ENCODE data around the gene XXYLT1. TPM values are rescaled to one million over a fixed set of nuclear protein-coding genes. Genes with fewer than 3 reads are reported as not detected.

XXYLT1 gene
- total RNA-seq, 1 donor from 2014 or later, result 14.5 TPM

- no peaks in the 10 kb centered on the region for H3K27me3 ChIP-seq
- peaks cover 53% of the 10 kb centered on the region for H3K4me1 ChIP-seq
- no peak overlapping the region for H3K4me3 ChIP-seq
- no peaks in the 10 kb centered on the region for H3K36me3 ChIP-seq
- H3K9me3 ChIP-seq, result no peaks in the 10 kb centered on the region
- H3K27ac ChIP-seq, result peak overlapping the region; percentile 86
- TF ChIP-seq POLR2A (IDR thresholded peaks at IDR 0.05), result no peak
- TF ChIP-seq CTCF (IDR thresholded peaks at IDR 0.05), result no peak
- TF ChIP-seq POLR2AphosphoS5 (IDR thresholded peaks at IDR 0.05; ENCODE audit: insufficient read depth in 1 of 2, low read depth in 1 of 2), result no peak
- intact Hi-C loops (cut with DNase I), result loop anchor here (10.0 kb wide), 1 partner anchor 46 kb away; no protein-coding TSS in a partner anchor
- peak; percentile 90 to 93 for DNase-seq (ENCODE audit: extremely low spot score in 2 of 2)
Measured at GRCh38 chr3:195209083-195209846, 61.7 kb downstream of the XXYLT1 start.

- no peaks in the 10 kb centered on the region for H3K27me3 ChIP-seq
- no peaks in the 10 kb centered on the region for H3K36me3 ChIP-seq
- no peaks in the 10 kb centered on the region for H3K9me3 ChIP-seq
- intact Hi-C loops (cut with DNase I), result loop anchor here (10.0 kb wide), 1 partner anchor 46 kb away; no protein-coding TSS in a partner anchor
- peaks cover 59% of the 10 kb centered on the region for H3K4me1 ChIP-seq
- peak in 1 of 2 donors; percentile 77 for DNase-seq (ENCODE audit: extremely low spot score in 2 of 2)
- H3K4me3 ChIP-seq, result no peak overlapping the region
- no peak for TF ChIP-seq POLR2A (IDR thresholded peaks at IDR 0.05)
- no peak for TF ChIP-seq CTCF (IDR thresholded peaks at IDR 0.05)
- no peak for TF ChIP-seq POLR2AphosphoS5 (IDR thresholded peaks at IDR 0.05; ENCODE audit: insufficient read depth in 1 of 2, low read depth in 1 of 2)
- peak overlapping the region; percentile 86 for H3K27ac ChIP-seq
Measured at GRCh38 chr3:195208631-195209030, 62.3 kb downstream of the XXYLT1 start.

- Histone ChIP-seq H3K9me3 (no peaks in the 10 kb centered on the region), H3K27ac (peak overlapping the region; percentile 86), H3K4me1 (peaks cover 60% of the 10 kb centered on the region), H3K4me3 (no peak overlapping the region), H3K27me3 (no peaks in the 10 kb centered on the region), H3K36me3 (no peaks in the 10 kb centered on the region)
- intact Hi-C loops (cut with DNase I), result loop anchor here (10.0 kb wide), 1 partner anchor 47 kb away; no protein-coding TSS in a partner anchor
- TF ChIP-seq CTCF (IDR thresholded peaks at IDR 0.05) (no peak), POLR2A (IDR thresholded peaks at IDR 0.05) (no peak), POLR2AphosphoS5 (IDR thresholded peaks at IDR 0.05; ENCODE audit: insufficient read depth in 1 of 2, low read depth in 1 of 2) (no peak)
- peak in 1 of 2 donors; percentile 86 for DNase-seq (ENCODE audit: extremely low spot score in 2 of 2)
Measured at GRCh38 chr3:195208183-195208582, 62.8 kb downstream of the XXYLT1 start.

GRCh38 chr3:195207731-195208130, 63.2 kb downstream of the XXYLT1 start:
- TF ChIP-seq CTCF (IDR thresholded peaks at IDR 0.05) (no peak), POLR2A (IDR thresholded peaks at IDR 0.05) (no peak), POLR2AphosphoS5 (IDR thresholded peaks at IDR 0.05; ENCODE audit: insufficient read depth in 1 of 2, low read depth in 1 of 2) (no peak)
- H3K4me3 ChIP-seq, result no peak overlapping the region
- no peaks in the 10 kb centered on the region for H3K36me3 ChIP-seq
- DNase-seq (ENCODE audit: extremely low spot score in 2 of 2), result peak in 1 of 2 donors; percentile 83
- peaks cover 60% of the 10 kb centered on the region for H3K4me1 ChIP-seq
- intact Hi-C loops (cut with DNase I), result loop anchor here (10.0 kb wide), 1 partner anchor 47 kb away; no protein-coding TSS in a partner anchor
- H3K9me3 ChIP-seq, result no peaks in the 10 kb centered on the region
- H3K27ac ChIP-seq, result peak overlapping the region; percentile 86
- no peaks in the 10 kb centered on the region for H3K27me3 ChIP-seq

- TF ChIP-seq POLR2A (IDR thresholded peaks at IDR 0.05) (no peak), POLR2AphosphoS5 (IDR thresholded peaks at IDR 0.05; ENCODE audit: insufficient read depth in 1 of 2, low read depth in 1 of 2) (no peak), CTCF (IDR thresholded peaks at IDR 0.05) (no peak)
- H3K9me3 ChIP-seq, result no peaks in the 10 kb centered on the region
- no peaks in the 10 kb centered on the region for H3K27me3 ChIP-seq
- intact Hi-C loops (cut with DNase I), result loop anchor here (10.0 kb wide), 1 partner anchor 48 kb away; no protein-coding TSS in a partner anchor
- no peak overlapping the region for H3K4me3 ChIP-seq
- peaks cover 60% of the 10 kb centered on the region for H3K4me1 ChIP-seq
- H3K27ac ChIP-seq, result no peak overlapping the region
- peak in 1 of 2 donors; percentile 81 for DNase-seq (ENCODE audit: extremely low spot score in 2 of 2)
- H3K36me3 ChIP-seq, result no peaks in the 10 kb centered on the region
Measured at GRCh38 chr3:195207056-195207455, 63.9 kb downstream of the XXYLT1 start.

Data from vagina (tissue), 2 donors.